Heart left ventricle (tissue), 16 donors: ENCODE data around the gene FGD4. TPM values are rescaled to one million over a fixed set of nuclear protein-coding genes. Genes with fewer than 3 reads are reported as not detected.

Experiments
- ATAC-seq, 4 donors: fragments of 200-7000 bp; cut with Tn5 transposase; one replicate each; pipeline ENCODE4 v1.9.1; 2020 to 2022; ENCODE audit warnings: moderate library complexity in 4 of 4, mild to moderate bottlenecking in 3 of 4, moderate number of reproducible peaks in 1 of 4
- DNase-seq, 5 donors: peaks; one replicate each; pipeline ENCODE4 v3.0.0-alpha.2; 2020
- H3K27ac ChIP-seq, 12 donors: fragments of 200-600 bp; sonication (generic) in 4 of 12; one replicate each; pipeline versions ENCODE4 v1.5.0 to v1.8.0; 2016 to 2022; ENCODE audit warnings: mild to moderate bottlenecking in 2 of 12
- H3K27me3 ChIP-seq, 9 donors: fragments of 200-600 bp; sonication (generic) in 2 of 9; one replicate each; pipeline versions ENCODE4 v1.5.1 to v1.8.0; 2016 to 2022; ENCODE audit warnings: mild to moderate bottlenecking in 3 of 9
- H3K36me3 ChIP-seq, 9 donors: fragments of 200-600 bp; sonication (generic) in 2 of 9; one replicate each; pipeline versions ENCODE4 v1.5.0 to v1.8.0; 2018 to 2022; ENCODE audit warnings: mild to moderate bottlenecking in 2 of 9
- H3K4me1 ChIP-seq, 12 donors: fragments of 200-600 bp; sonication (generic) in 4 of 12; one replicate each; pipeline versions ENCODE4 v1.5.0 to v1.8.0; 2016 to 2022; ENCODE audit warnings: mild to moderate bottlenecking in 3 of 12
- H3K4me3 ChIP-seq, 12 donors: fragments of 200-600 bp; sonication (generic) in 4 of 12; one replicate each; pipeline versions ENCODE4 v1.5.0 to v1.8.0; 2017 to 2022; ENCODE audit warnings: mild to moderate bottlenecking in 9 of 12, moderate library complexity in 4 of 12
- H3K9me3 ChIP-seq, 12 donors: fragments of 200-600 bp; sonication (generic) in 4 of 12; one replicate each; pipeline versions ENCODE4 v1.5.0 to v1.8.0; 2016 to 2022; ENCODE audit warnings: mild to moderate bottlenecking in 1 of 12
- POLR2A ChIP-seq, 2 donors: fragments of 450-650 bp; IDR thresholded peaks; one replicate each; pipeline ENCODE4 v1.6.1; 2017; ENCODE audit warnings: antibody characterized with exemption in 2 of 2, mild to moderate bottlenecking in 2 of 2, moderate library complexity in 2 of 2
- WGBS, 4 donors: extraction: QIAGEN DNeasy Blood & Tissue Kit in 2 of 4; methylation state at CpG; one replicate each; pipeline versions ENCODE4 v1.1.5 to v1.1.7; 2013 to 2018; 5-methylcytosine and 5-hydroxymethylcytosine counted together
- intact Hi-C, 10 donors: fragments of 100-400 bp; cut with DNase I; formaldehyde crosslinking; loops; one replicate each; pipeline versions ENCODE4 v1.11.1 to v1.14.2; 2022
- polyA plus RNA-seq, 2 donors: library from polyadenylated mRNA; stranded (reverse); fragments of 200-250 nt; gene quantifications; one replicate each; pipeline ENCODE4 v1.2.3, GENCODE V29; 2013
- total RNA-seq, 9 donors: library from RNA; depleted of rRNA in 2 of 9; stranded (reverse); fragments of >200 nt in 2 of 9; fragmentation: NEBNext Ultra II Directional in 3 of 9; extraction: Animal tissue kit (Norgen Biotek cat#: 25700) in 3 of 9; gene quantifications; one replicate each; pipeline versions ENCODE4 v1.1.0 to v1.2.4, GENCODE V29; 2016 to 2023
- TF ChIP-seq, protein P1 (sequence below), 12 donors: fragments of 200-600 bp; sonication (generic) in 4 of 12; IDR thresholded peaks; one replicate each; pipeline versions ENCODE4 v1.5.0 to v1.8.0; 2018 to 2022; ENCODE audit warnings: antibody characterized with exemption in 12 of 12, mild to moderate bottlenecking in 5 of 12
- donor health status: ischemic (EF 13 %, LVEDD 7.1; RV severe dilation, severe dysfunction).
- donor health status: healthy with polysubstance abuse.
- donor health status: DM: no; HTN: yes; CAD: no.
- donor health status: DM: no; HTN: no; CAD: no.
- donor health status: ischemic (EF 25% LVEDD 6.9; RV normal size, moderate dysfunction).
- donor health status: ischemic (EF 25% LVEDD 5.7; RV mildly dilated, moderate dysfunction).
- donor health status: healthy.
- donor health status: DM: yes; HTN: yes; CAD: no.
- donor health status: ischemic (EF 35%, LVEDD 5.7; RV mildly dilated, moderate dysfunction).
- donor health status: nonischemic (EF 11% LVEDD 7.7; RV severe dilation, severe dysfunction).
- donor health status: DM: yes; HTN: yes; CAD: no.
- donor health status: PGD.
- donor health status: ischemic (EF 29% LVEDD 5.4; RV normal size, mild dysfunction).
- donor health status: nonischemic (EF 23%, LVEDD 6.1; RV moderate dilation, normal function).

The FGD4 gene
- total and polyA plus RNA-seq, 11 donors, result 4.5 to 36.8 (median 28.2) TPM

DNA sequence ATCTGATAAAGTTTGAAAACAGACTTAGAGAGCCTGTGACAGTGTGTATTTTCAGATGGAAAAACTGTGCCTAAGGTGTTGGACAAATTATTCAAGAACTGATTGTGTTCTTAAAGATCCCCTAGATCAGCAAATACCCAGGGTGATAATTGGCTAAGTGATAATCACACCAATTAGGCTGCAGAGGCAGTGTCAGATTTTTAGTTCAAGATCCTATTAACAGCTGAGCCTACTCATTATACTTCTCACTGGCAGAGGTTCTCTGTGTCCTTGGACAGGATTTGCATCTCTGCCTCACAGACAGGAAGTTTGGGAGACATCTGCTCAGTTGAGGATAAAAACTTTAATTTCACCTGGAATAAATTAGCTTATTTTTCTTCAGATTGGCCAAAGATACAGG, 4.3 kb upstream of the FGD4 start:
- TF ChIP-seq, protein P1, sequence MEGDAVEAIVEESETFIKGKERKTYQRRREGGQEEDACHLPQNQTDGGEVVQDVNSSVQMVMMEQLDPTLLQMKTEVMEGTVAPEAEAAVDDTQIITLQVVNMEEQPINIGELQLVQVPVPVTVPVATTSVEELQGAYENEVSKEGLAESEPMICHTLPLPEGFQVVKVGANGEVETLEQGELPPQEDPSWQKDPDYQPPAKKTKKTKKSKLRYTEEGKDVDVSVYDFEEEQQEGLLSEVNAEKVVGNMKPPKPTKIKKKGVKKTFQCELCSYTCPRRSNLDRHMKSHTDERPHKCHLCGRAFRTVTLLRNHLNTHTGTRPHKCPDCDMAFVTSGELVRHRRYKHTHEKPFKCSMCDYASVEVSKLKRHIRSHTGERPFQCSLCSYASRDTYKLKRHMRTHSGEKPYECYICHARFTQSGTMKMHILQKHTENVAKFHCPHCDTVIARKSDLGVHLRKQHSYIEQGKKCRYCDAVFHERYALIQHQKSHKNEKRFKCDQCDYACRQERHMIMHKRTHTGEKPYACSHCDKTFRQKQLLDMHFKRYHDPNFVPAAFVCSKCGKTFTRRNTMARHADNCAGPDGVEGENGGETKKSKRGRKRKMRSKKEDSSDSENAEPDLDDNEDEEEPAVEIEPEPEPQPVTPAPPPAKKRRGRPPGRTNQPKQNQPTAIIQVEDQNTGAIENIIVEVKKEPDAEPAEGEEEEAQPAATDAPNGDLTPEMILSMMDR (IDR thresholded peaks at IDR 0.05), result no peak
- no peak for TF ChIP-seq POLR2A (IDR thresholded peaks at IDR 0.05)
- DNase-seq, result no peak
- intact Hi-C loops, result loop anchor here in 2 of 10 donors (5.0 kb wide), 2 partner anchors 52 to 57 kb away; no protein-coding TSS in a partner anchor
- Histone ChIP-seq H3K4me3 (no peak overlapping the region), H3K4me1 (peaks cover 0 to 19% (median 5%) of the 10 kb centered on the region in 12 donors), H3K36me3 (no peaks in the 10 kb centered on the region), H3K27ac (no peak overlapping the region), H3K9me3 (peaks cover 0 to 5% (median 0%) of the 10 kb centered on the region in 12 donors), H3K27me3 (peaks cover 0 to 7% (median 0%) of the 10 kb centered on the region in 9 donors)
- no peak for ATAC-seq

DNA sequence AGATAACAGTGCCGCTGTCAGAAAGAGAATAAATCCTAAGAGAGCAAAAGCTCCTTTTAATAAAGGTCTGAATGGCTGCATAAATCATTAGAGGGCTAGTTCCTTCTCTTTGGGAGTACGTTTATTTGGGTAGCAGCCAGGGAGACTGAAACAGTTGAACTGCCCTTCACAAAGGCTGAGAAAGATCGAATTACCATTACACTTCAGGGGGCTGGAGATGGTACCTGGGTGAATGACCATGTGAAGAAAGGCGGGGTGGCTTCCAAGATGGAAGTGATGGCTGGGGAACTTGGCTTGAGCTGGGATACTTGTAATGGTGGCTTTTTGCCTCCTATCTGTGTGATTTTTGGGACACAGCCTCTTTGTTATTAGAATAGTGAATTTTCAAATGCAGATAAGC, 1.7 kb upstream of the FGD4 start:
- WGBS, 4 donors, result 56 to 61% (median 57%) methylated on average over 4 of the region's 4 CpGs
- no peak for ATAC-seq

DNA sequence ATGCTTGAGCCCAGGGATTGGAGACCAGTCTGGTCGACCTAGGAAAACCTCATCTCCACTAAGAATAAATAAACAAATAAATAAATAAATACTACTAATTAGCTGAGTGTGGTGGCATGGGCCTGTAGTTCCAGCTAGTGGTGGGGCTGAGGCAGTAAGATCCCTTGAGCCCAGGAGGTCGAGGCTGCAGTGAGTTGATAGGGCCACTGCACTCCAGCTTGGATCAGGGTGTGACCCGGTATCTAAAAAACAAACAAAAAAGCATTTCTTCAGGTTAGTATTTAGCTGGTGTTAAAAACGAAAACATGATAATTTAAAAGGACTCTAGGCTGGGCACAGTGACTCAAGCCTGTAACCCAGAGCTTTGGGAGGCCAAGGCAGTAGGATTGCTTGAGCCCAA, 1.2 kb upstream of the FGD4 start:
- no peak for DNase-seq
- WGBS, 4 donors, result 92 to 96% (median 94%) methylated on average over 4 of the region's 4 CpGs
- peaks cover 0 to 27% (median 7%) of the 10 kb centered on the region in 12 donors for H3K4me1 ChIP-seq
- TF ChIP-seq POLR2A (IDR thresholded peaks at IDR 0.05), result no peak
- TF ChIP-seq, protein P1 (IDR thresholded peaks at IDR 0.05), result no peak
- no peaks in the 10 kb centered on the region for H3K36me3 ChIP-seq
- intact Hi-C loops, result loop anchor here in 3 of 10 donors (2.0 to 5.0 kb wide), 3 partner anchors 49 to 57 kb away; no protein-coding TSS in a partner anchor
- H3K9me3 ChIP-seq, result no peaks in the 10 kb centered on the region
- ATAC-seq, result no peak
- peak overlapping the region in 3 of 12 donors; percentile 80 to 89 (median 88) for H3K27ac ChIP-seq
- H3K4me3 ChIP-seq, result peak overlapping the region in 1 of 12 donors; percentile 69
- H3K27me3 ChIP-seq, result peaks cover 0 to 7% (median 0%) of the 10 kb centered on the region in 9 donors

More for the DNA sequence above, 1.7 kb upstream of the FGD4 start:
- Histone ChIP-seq H3K36me3 (no peaks in the 10 kb centered on the region), H3K27me3 (peaks cover 0 to 7% (median 0%) of the 10 kb centered on the region in 9 donors), H3K9me3 (no peaks in the 10 kb centered on the region), H3K4me3 (no peak overlapping the region), H3K4me1 (peaks cover 0 to 26% (median 7%) of the 10 kb centered on the region in 12 donors), H3K27ac (no peak overlapping the region)
- intact Hi-C loops, result loop anchor here in 3 of 10 donors (2.0 to 5.0 kb wide), 3 partner anchors 50 to 57 kb away; no protein-coding TSS in a partner anchor
- no peak for TF ChIP-seq POLR2A (IDR thresholded peaks at IDR 0.05)
- TF ChIP-seq, protein P1 (IDR thresholded peaks at IDR 0.05), result no peak
- no peak for DNase-seq

DNA sequence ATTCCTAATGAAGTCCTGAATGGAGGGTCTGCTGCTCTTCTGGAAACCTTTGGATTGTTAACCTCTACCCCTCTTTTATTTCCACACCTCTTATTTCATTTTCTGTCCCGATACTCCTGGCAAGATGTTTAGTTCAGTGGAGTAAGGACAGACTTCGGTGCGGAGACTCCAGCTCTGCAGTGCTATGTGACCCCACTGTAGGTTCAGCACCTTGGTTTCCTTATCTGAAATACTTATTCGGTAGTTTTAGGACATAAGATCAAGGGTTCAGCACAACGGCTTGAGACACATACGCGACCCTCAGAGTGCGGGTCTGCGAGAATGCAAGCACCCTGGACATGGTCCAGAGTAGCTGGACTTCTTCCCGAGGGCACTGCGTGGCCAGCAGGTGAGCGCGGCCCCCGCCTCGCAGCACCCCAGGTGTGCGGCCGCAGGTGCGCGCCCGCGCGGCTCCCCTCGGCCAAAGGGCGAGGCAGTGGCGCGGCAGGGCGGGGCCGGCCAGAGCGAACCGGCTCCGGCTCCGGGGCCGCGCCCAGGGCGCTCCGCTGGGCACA, 465 bp upstream of the FGD4 start:
- intact Hi-C loops, result loop anchor here in 3 of 10 donors (2.0 to 5.0 kb wide), 3 partner anchors 48 to 56 kb away; no protein-coding TSS in a partner anchor
- Histone ChIP-seq H3K27me3 (peaks cover 0 to 7% (median 0%) of the 10 kb centered on the region in 9 donors), H3K4me3 (peak overlapping the region; percentile 44 to 98 (median 89)), H3K4me1 (peaks cover 0 to 30% (median 7%) of the 10 kb centered on the region in 12 donors), H3K27ac (peak overlapping the region; percentile 28 to 89 (median 80)), H3K36me3 (no peaks in the 10 kb centered on the region), H3K9me3 (no peaks in the 10 kb centered on the region)
- TF ChIP-seq, protein P1 (IDR thresholded peaks at IDR 0.05), result no peak
- no peak for TF ChIP-seq POLR2A (IDR thresholded peaks at IDR 0.05)
- no peak for ATAC-seq
- no peak for DNase-seq
- 3 to 5% (median 4%) methylated on average over 22 to 36 of the region's 36 CpGs for WGBS, 4 donors
